SK-N-SH treated with all-trans-retinoic acid at 6 μM for 48 hours (cell line): Measurements from ENCODE around the gene ARGLU1.

ENCODE experiments used
- CSDC2 ChIP-seq: fragments of 250-450 bp; sonication (Bioruptor Pico); IDR thresholded peaks from 2 replicates; pipeline ENCODE4 v1.5.0; 2020; ENCODE audit warnings: mild to moderate bottlenecking, moderate library complexity
- ISL1 ChIP-seq: fragments of 250-450 bp; sonication (Bioruptor Pico); IDR thresholded peaks from 2 replicates; pipeline ENCODE4 v2.1.2; 2022; ENCODE audit warnings: mild to moderate bottlenecking, moderate library complexity
- SNAI2 ChIP-seq: fragments of 250-450 bp; sonication (Bioruptor Pico); IDR thresholded peaks from 2 replicates; pipeline ENCODE4 v1.5.0; 2020; ENCODE audit warnings: mild to moderate bottlenecking, moderate library complexity
- TOX ChIP-seq: fragments of 250-450 bp; sonication (Bioruptor Pico); IDR thresholded peaks from 2 replicates; pipeline ENCODE4 v1.8.0; 2021; ENCODE audit warnings: mild to moderate bottlenecking, moderate library complexity, borderline replicate concordance

DNA sequence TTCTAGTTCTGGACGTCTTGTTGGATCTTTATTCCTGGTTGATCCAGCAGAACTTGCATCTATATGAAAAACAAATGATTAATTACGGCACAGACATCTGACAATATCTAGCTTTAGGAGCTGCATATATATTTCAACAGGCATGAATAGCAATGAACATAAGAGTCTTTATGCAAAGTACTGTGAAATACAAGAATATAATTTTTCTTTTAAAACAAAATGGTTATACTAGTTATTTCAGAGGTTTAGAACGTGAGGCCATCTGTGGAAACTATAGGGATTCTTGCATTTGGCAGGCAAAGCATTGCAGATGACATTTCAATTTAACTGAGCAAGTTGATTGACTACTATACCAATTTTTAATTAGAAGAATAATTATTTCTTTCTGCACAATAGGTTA lies 73.0 kb downstream of the ARGLU1 start:
- TF ChIP-seq ISL1 (no peak), SNAI2 (CRISPR knock-in tag) (no peak), TOX (CRISPR knock-in tag) (no peak), CSDC2 (CRISPR knock-in tag) (no peak)
